GM19099 (cell line): ENCODE measurements around the gene RAD51B.

Source experiments
- POLR2A ChIP-seq: IDR thresholded peaks from 3 replicates; pipeline ENCODE4 v1.6.1; 2011; ENCODE audit warnings: low read depth; ENCODE audit not compliant: insufficient read length; ENCODE audit errors: extremely low read depth

Gene RAD51B

DNA sequence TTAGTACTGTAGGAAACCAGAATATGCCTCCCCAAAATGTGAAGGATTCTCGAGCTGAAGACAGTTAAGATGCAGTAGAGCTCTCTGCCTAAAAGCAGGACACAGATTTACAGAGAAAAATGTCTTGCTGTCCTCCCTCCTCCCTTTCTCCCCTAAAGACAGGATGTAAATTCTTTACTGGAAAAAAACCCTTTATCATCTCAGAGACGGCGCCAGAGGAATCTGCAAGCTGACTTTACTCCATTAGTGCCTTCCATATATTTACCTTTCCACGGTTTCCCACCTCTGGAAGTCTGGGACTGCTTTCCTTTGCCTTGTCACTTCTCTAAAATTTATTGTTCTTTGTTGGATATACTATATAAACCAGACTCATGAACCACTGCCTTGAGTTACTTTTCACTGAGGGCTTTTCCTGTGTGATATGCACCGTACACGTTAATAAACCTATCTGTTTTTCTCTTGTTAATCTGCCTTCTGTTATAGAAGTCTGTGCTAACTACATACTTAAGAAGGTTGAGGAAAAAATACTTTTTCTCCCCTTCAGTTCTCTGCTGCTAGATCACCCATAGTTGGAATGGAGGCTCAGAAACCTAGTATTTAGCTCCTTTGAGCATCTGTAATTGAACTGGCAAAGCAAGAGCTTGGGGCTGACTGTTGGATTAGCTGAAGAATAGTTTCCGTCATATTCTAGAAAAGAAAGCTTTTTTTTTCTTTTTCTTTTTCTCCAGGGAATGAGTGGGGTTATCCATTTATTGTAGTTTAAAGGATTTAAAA is 99.9 kb downstream of the RAD51B start:
- TF ChIP-seq POLR2A, result no peak

DNA sequence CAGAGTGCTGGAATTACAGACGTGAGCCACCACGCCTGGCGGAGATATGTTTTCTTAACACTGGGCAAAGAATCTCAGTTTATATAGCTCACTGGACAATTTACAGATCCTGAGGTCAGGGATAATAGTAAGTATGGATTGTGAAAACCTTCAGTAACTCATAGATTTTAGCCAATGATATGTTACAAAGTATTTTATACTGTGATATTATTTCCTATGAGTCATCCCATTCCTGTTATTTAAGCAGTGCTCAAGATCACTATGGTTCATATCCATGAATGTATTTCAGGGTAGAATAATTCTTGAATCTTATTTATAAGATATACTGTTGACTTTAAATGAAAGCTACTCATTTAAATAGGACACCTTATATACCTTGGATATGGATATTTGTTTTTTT is 107.2 kb downstream of the RAD51B start:
- TF ChIP-seq POLR2A, result no peak

DNA sequence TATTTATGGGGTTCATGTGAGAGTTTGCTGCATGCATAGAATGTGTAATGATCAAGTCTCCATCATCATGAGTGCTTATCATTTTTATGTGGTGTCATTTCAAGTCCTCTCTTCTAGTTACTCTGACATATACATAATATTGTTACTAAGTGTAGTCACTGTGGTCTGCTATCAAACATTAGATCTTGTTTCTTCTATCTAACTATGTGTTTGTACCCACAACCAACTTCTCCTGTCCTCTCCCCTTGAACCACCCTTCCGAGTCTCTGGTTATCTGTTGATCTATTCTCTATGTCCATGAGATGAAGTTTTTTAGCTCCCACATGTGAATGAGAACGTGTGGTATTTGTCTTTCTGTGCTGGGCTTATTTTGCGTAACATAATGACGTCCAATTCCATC is 107.7 kb downstream of the RAD51B start:
- TF ChIP-seq POLR2A, result no peak

DNA sequence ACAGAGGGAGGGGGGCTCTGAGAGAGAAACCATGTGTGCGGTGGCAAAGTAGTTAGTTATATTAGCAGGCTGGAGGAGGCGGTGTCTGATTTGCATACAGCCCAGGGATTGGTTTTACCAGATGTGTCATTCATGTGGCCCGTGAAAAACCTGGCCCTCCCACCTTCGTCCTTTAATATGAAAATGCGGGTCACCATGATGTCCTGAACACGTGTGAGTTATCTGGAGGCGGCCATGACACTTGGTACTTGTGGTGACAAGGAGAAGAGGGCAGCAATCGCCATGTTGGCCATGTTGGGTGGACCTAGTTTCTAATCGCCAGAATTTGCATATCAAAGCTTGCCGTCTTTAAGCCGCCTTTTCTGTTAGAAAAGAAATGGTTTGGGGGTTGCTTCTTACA is 108.8 kb downstream of the RAD51B start:
- no peak for TF ChIP-seq POLR2A

DNA sequence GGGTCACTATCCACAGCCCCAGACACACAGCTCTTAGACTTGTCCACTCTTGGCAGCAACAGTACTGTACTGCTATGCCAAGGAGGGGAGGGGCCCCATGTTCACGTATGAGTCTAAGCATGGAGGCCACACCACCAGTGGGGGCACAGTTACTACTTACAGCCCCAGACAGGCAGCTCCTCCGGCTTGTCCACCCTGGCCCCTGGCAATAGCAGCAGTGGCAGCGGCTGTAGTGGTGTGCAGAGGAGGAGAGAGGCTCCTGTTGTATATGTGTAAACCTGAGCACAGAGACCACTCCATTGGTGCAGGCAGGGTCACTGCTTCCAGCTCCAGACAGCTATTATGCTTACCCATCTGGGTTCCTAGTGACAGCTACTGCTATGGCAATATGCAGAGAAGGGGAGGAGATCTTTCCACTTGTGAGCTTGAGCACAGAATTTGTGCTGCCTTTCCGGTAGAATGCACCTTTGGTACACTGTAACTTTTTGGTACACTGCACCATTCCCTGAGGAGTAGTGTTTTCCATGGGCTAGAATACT is 113.2 kb downstream of the RAD51B start:
- TF ChIP-seq POLR2A, result no peak

DNA sequence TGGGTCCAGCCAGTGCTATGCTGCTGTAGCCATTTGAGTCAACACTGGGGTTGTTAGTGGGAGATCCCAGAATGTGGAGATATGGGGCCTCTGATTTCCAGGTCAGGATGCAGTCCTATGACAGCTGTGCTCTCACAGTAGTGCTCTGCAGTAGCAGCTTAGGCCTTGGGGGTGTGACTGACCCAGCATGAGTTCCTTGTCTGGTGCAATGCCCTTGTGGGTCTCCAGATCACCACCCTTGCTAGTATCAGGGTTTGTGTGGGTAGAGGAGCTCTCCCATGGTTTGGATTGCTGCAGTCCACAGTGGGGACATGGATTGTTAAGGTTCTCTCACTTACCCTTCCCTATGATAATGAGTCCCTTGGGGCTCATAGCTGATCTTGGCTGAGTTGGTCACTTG is 113.7 kb downstream of the RAD51B start:
- no peak for TF ChIP-seq POLR2A

DNA sequence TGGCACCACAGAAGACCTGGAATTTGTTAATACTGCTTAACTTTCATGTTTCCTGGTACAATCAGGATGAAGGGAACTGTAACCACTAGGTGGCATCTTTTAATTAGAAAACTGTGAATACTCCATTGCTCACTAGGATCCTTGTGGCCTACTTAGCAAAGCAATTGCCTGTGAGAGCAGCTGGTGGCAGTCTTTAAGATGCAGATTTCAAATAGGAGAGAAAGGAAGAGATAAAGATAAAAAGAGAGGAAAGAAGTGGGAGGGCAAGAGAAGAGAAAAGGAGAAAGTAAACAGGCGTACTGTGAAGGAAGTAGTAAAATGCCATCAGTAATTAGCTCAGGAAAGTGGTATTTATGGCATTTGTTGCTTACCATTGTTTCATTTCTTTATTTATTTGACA is 114.5 kb downstream of the RAD51B start:
- TF ChIP-seq POLR2A, result no peak

DNA sequence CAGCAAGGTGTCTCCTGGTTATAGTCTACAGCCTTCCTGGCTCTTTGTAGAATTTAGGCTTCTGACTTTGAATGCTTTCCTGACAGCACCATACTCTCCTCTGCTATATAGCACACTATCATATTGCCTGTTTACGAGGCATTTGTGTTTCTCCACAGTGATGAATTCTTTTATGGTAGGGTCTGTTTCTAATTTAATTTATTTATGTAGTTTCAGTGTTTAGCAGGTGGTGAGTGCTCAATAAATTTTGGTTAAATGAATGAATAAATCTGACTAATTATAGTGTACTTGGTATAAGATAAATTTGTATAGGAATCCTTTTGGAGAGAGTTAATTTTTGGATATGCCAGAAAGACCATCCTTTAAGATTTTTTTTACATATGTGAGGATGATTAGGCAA is 115.3 kb downstream of the RAD51B start:
- no peak for TF ChIP-seq POLR2A

DNA sequence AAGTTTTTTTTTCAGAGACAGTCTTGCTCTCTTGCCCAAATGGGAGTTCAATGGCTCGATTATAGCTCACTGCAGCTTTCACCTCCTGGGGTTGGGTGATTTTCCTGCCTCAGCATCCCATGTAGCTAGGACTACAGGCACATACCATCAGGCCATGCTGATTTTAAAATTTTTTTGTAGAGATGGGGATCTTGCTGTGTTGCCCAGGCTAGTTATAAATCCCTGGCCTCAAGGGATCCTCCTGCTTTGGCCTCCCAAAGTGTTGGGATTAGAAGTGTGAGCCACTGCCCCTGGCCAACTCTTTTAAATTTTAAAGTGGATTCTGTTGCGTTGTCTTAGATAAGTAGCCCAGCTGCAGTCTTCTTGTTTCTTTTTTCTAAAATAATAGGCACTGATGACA is 115.8 kb downstream of the RAD51B start:
- no peak for TF ChIP-seq POLR2A

DNA sequence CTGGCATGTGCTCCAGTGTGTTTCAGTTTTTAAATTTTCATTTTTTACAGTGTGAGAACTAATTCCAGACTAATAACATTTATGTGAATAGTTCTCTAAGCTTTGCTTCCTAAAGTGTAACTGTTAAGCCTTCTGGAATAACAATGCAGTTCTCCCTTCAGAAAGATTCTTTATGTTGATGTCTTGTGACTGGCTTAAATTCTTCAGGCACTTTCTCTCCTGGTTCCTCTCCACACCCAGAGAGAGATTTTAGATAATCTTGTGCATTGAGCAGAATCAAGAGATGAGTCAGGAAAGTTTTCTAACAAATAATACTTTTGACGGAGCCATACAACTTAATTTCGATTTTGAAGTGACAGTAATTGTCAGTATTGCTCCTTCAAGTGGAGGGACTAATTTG is 118.5 kb downstream of the RAD51B start:
- TF ChIP-seq POLR2A, result no peak

DNA sequence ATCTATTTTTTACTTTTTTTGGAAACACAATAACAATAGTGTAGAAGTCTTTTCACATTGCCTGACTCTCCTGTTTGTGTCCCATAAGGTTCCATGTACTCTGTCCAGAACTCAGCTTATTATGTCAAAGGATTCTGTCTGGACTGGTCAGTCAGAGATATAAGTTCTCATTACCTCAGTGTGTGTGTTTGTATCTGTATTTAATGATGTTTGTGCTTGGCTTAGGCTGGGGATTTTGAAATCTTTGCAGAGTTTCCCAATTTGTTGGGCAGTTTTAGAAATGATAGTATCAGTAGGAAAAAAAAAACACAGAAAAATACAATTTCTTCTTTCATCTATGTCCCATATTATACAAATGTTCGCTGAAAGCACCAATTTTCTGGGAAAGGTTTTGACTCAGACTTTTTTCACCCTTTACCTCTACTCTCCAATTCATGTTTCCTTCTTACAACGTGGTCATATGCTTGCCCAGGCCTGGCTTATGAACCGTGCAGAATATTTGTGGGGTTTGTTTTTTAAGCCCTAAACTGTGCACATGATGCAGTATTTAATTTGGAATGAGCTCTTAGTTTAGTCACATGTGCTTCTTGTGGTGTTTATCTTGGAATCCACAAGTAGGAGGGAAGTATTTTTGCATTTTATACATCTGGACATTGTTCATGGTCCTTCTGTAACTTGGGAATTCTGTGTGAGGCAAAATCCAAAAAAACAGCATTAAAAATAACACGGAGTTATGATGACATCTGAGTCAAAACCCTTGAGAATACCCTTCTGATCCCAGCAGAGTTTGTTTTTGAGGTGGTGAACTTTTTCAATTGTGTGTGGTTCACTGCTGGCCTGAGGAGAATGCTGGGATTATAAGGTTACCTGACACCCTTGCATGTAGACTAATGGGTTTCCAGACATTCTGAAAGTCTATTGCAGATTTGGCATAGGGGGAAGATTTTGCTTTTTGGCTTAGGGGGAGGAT is 121.2 kb downstream of the RAD51B start:
- TF ChIP-seq POLR2A, result no peak

DNA sequence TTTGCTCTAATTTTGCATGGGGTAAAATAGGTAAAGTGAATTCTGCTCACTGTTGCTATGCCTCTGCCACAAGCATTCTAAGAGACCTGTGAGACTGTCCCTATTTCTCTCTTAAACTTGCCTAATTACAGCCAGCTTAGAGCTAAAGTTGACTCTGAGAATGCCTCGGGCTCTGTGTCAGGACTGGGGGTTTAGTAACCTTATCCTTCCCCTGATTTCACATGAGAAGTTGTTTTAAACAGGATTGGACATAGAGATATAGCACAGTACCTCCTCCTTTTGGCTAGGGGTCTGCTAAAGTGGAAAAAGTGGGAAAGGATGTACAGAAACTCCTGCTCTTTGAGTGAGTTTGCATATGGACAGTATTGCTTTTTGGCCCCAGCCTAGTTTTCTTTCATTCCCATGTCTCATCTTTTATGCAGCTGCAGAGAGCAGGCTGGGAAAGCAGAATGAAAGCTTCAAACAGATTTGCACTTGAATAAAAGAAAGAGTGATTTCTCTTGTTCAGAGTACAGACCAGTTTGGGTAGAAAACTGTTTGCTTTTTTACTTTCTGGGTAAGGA is 122.0 kb downstream of the RAD51B start:
- TF ChIP-seq POLR2A, result no peak

DNA sequence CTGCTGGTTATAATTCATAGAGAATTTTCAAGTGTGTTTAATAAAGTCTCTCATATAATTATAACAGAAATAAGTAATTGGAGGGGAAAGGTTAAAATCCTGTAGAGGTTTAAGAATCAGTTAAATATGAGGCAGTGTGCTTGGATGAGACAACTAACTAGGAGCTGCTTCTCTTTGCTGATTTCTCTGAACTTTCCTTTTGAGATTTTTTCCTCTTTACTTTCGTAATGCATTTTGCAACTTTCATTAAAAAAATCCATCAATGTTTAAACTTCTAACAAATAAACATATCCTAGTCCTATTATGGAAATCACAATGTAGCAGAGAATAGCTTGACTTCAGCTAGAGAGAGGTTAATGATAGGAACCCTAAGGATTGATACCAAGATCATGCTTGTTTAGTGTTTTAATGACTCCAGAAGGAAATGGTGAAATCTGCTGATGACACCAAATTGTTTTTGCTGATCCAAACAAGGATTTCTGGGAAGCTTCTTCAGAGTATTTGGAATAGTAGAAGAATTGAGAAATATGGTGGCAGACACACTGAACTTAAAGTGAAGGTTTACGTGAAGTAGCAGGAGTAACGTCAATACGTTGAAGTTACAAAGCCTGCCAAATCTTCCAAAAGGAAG is 122.6 kb downstream of the RAD51B start:
- no peak for TF ChIP-seq POLR2A

DNA sequence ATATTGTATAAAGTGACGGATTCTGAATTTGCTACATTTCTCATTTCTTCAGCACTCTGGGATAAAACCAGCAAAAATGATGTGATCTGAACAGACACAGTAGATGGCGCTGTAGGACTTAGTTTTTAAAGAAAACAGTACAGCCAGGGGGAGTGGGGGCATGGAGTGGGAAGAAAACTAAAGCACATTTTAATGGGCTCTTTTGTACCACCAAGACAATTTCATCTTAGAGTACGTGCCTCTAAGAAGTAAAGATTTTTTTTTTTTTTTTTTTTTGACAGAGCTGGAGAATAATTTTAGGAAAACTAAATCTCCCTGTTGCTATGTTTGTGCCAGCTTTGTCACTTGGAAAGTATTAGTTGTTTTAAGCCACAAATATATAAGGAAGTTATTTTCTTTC is 124.4 kb downstream of the RAD51B start:
- no peak for TF ChIP-seq POLR2A

DNA sequence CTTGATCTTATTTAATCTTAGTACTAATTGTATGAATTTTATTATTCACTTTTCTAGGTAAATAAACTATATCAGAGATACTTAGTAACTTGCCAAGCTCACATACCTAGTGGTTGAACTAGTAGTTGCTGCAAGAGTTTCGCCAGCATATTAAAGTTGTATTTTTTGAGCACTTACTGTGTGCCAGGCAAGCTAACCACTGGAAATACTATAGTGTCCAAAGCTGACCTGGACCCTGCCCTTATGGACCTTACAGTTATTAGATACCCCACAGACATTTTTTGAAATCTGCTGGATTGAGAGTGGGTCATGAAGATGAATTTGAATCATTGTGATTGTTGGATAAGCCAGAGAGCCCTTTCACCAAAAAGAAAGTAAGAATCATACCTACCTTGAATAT is 125.0 kb downstream of the RAD51B start:
- no peak for TF ChIP-seq POLR2A

DNA sequence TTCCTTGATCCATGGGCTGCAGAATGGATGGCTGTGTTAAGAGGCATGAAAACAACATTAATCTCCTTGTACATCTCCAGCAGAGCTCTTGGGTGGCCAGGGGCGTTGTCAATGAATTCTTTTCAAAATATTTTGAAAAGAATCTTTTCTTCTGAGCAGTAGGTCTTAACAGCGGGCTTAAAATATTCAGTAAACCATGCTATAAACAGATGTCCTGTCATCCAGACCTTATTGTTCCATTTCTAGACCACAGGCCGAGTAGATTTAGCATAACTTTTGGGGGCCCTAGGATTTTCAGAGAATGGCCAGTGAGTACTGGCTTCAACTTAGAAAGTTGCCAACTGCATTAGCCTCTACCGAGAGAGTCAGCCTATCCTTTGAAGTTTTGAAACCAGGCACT is 130.2 kb downstream of the RAD51B start:
- no peak for TF ChIP-seq POLR2A

DNA sequence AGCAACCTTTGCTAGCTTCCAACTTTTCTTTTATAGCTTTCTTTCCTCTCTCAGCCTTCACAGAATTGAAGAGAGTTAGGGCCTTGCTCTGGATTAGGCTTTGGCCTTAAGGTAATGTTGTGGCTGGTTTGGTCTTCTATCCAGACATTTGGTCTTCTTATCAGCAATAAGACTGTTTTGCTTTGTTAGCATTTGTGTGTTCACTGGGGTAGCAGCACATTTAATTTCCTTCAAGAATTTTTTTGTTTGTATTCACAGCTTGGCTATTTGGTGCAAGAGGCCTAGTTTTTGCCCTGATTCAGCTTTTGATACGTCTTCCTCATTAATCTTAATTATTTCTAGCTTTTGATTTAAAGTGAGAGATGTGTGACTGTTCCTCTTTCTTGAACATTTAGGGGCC is 130.8 kb downstream of the RAD51B start:
- no peak for TF ChIP-seq POLR2A
